IPS-18a (cell line): Measurements from ENCODE around the gene CLASP2.

Experiments
- H3K27ac ChIP-seq: one replicate; pipeline ENCODE4 v1.5.1; 2013; ENCODE audit warnings: low read length
- H3K27me3 ChIP-seq: one replicate; pipeline ENCODE4 v1.6.1; 2013; ENCODE audit warnings: mild to moderate bottlenecking, low read length; ENCODE audit not compliant: control insufficient read depth, insufficient read depth
- H3K36me3 ChIP-seq: one replicate; pipeline ENCODE4 v1.6.1; 2013; ENCODE audit warnings: low read depth, low read length; ENCODE audit not compliant: control insufficient read depth
- H3K4me1 ChIP-seq: one replicate; pipeline ENCODE4 v1.6.1; 2013; ENCODE audit warnings: low read depth, low read length; ENCODE audit not compliant: control insufficient read depth
- H3K4me3 ChIP-seq: one replicate; pipeline ENCODE4 v1.5.1; 2013; ENCODE audit warnings: low read length
- H3K9ac ChIP-seq: one replicate; pipeline ENCODE4 v1.6.1; 2013; ENCODE audit warnings: mild to moderate bottlenecking, low read length, moderate library complexity
- H3K9me3 ChIP-seq: one replicate; pipeline ENCODE4 v1.6.1; 2013; ENCODE audit warnings: low read depth, low read length; ENCODE audit not compliant: control insufficient read depth

CLASP2 gene

DNA sequence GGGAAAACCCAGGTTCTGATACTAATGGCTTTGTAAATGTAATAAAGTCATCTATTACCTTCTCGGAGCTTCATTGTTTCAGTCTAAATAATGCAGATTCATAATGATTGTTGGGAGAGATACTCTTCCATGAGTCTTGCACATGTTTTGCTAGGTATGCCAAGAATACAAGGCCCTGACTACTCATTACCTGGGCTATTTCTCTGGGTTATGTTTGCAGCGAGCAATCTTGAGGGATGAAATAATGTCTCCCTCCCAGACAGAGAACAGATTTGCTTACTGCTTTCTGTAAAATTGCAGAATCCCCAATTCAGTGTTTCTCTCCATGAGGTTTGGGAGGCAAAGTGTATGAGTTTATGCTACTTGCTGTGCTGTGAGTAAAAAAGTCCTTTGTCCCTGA lies 6.2 kb upstream of the CLASP2 start:
- H3K9me3 ChIP-seq = no peaks in the 10 kb centered on the region
- no peak overlapping the region for H3K4me3 ChIP-seq
- no peaks in the 10 kb centered on the region for H3K27me3 ChIP-seq
- no peaks in the 10 kb centered on the region for H3K4me1 ChIP-seq
- H3K9ac ChIP-seq = no peak overlapping the region
- H3K36me3 ChIP-seq = no peaks in the 10 kb centered on the region
- H3K27ac ChIP-seq = no peak overlapping the region

DNA sequence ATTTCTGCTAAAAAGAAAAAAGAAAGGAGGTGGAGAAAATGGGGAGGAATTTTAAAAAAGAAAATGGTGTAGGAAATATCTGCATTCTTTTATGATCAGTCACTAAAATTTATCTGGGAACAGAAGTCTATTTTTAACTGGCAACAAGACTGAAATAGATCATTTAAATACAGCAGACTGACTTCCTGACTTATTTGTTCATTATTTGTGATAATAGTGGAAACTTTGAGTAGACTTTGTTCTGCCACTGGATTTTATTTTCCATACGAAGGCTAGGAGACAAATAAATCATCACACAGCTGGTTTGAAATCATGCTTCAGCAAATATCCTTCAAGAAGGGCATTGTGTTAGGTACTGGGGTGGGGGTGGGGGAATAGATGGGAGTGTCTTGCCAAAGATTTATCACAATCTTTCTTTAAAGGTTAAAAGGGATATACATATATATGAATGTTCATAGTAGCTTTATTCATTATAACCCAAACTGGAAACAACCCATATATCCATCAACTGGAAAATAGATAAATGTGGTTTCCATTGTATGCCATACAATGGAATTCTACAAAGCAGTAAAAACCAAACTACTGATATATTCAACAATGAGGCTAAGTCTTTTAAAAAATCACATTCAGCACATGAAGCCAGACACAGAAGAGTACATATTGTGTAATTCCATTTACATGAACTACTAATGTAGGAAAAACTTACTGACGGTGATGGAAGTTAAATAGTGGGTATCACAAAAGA lies 4.7 kb upstream of the CLASP2 start:
- peaks cover 4% of the 10 kb centered on the region for H3K4me1 ChIP-seq
- no peak overlapping the region for H3K9ac ChIP-seq
- no peaks in the 10 kb centered on the region for H3K27me3 ChIP-seq
- H3K4me3 ChIP-seq = no peak overlapping the region
- H3K9me3 ChIP-seq = no peaks in the 10 kb centered on the region
- H3K36me3 ChIP-seq = no peaks in the 10 kb centered on the region
- no peak overlapping the region for H3K27ac ChIP-seq

DNA sequence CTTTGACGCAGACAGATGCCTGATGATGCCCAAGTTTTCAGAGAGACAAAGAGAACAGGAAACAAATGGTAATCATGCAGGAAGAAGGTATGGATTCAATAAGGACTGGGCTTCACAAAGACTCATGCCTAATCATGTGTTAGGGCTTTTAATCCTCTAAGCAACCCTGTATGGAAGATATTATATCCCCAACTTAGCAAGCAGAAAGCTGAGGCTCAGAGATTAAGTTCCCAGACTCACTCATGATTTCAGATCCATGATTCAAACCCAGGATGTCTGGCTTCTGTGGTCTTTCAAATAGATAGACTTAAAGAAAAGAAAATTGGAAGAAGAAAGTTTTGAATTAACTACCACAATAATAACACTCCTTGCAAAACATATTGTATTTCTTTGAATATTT lies 4.1 kb upstream of the CLASP2 start:
- H3K36me3 ChIP-seq = no peaks in the 10 kb centered on the region
- H3K4me1 ChIP-seq = peaks cover 4% of the 10 kb centered on the region
- no peak overlapping the region for H3K4me3 ChIP-seq
- H3K27me3 ChIP-seq = no peaks in the 10 kb centered on the region
- H3K27ac ChIP-seq = no peak overlapping the region
- H3K9me3 ChIP-seq = no peaks in the 10 kb centered on the region
- no peak overlapping the region for H3K9ac ChIP-seq

DNA sequence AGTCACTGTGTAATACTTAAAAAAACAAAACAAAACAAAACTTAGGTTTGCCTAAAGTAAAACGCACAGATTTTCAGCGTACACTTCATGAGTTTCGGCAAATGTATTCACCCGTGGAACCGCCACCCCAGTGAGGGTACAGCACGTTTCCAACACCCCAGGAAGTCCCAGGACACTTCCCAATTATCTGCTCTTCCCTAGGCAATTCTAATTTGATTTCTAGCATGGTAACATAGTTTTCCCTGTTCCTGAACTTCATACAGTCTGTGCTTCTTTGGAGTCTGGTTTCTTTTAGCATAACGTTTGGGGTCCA lies 497 bp upstream of the CLASP2 start:
- H3K27ac ChIP-seq = no peak overlapping the region
- peak overlapping the region; percentile 64 for H3K4me3 ChIP-seq
- no peaks in the 10 kb centered on the region for H3K9me3 ChIP-seq
- no peaks in the 10 kb centered on the region for H3K27me3 ChIP-seq
- peaks cover 7% of the 10 kb centered on the region for H3K4me1 ChIP-seq
- H3K36me3 ChIP-seq = no peaks in the 10 kb centered on the region
- H3K9ac ChIP-seq = peak overlapping the region; percentile 66

DNA sequence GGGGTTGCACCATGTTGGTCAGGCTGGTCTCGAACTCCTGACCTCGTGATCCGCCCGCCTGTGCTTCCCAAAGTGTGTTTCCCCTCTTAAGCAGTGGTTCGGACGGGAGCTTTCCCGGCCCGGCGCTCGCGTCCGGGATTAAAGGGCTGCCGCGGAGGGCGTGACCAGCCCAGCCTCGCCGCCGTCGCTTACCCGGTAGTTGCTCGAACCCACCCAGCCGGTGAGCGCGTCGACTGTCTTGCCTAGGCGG lies 513 bp downstream of the CLASP2 start:
- no peak overlapping the region for H3K27ac ChIP-seq
- H3K4me3 ChIP-seq = peak overlapping the region; percentile 64
- no peaks in the 10 kb centered on the region for H3K36me3 ChIP-seq
- H3K4me1 ChIP-seq = peaks cover 7% of the 10 kb centered on the region
- H3K9ac ChIP-seq = peak overlapping the region; percentile 66
- H3K27me3 ChIP-seq = no peaks in the 10 kb centered on the region
- no peaks in the 10 kb centered on the region for H3K9me3 ChIP-seq

DNA sequence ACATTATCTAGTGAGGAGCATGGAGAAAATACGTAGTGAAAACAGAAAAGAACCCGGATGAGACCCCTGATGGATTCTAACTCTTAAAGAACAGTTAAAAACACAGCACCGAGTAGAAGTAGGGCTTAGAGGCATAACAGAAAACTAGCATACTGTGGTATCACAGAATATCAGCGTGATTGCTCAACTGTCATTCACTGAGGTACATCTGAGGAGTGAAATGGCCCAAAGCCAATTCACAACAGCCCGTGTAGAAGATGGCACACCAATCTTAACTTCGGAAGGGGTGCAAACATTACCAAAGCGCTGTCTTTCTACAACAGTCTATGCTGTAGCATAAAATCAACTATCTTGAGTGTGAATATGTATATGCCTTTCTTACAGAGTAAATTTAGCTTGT lies 1.8 kb downstream of the CLASP2 start:
- H3K9me3 ChIP-seq = no peaks in the 10 kb centered on the region
- no peaks in the 10 kb centered on the region for H3K36me3 ChIP-seq
- peaks cover 7% of the 10 kb centered on the region for H3K4me1 ChIP-seq
- H3K27ac ChIP-seq = no peak overlapping the region
- H3K27me3 ChIP-seq = no peaks in the 10 kb centered on the region
- H3K9ac ChIP-seq = no peak overlapping the region
- H3K4me3 ChIP-seq = peak overlapping the region; percentile 64

DNA sequence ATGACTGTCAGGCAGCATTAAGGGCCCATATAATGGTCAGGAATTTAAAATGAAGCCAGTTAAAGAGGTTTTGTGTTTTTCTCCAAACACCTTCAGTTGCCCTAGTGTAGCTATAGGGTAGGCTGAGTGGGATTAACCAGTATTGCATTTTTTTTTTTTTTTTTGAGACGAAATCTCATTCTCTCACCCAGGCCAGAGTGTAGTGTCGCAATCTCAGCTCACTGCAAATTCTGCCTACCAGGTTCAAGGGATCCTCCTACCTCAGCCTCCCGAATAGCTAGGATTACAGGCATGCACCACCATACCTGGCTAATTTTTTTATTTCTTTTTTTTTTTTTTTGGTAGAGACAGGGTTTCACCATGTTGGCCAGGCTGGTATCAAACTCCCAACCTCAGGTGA lies 7.0 kb downstream of the CLASP2 start:
- Histone ChIP-seq H3K36me3 (no peaks in the 10 kb centered on the region), H3K27me3 (no peaks in the 10 kb centered on the region), H3K9ac (no peak overlapping the region), H3K9me3 (no peaks in the 10 kb centered on the region), H3K4me1 (peaks cover 3% of the 10 kb centered on the region), H3K4me3 (no peak overlapping the region), H3K27ac (no peak overlapping the region)

DNA sequence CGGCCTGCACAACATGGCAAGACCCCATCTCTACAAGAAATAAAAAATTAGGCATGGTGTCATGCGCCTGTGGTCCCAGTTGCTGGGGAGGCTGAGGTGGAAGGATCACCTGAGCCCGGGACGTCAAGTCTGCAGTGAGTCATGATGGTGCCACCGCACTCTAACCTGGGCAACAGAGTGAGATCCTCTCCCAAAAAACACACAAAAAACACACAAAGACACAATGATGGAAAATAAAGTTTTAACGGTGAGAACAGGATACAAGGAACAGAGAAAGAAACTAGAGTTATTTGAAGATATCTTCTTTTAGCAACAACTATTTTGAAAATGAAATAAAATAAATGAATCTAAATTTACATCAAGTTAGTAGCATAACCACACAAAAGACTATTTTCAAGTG lies 12.0 kb downstream of the CLASP2 start:
- Histone ChIP-seq H3K4me3 (no peak overlapping the region), H3K9ac (no peak overlapping the region), H3K27ac (no peak overlapping the region), H3K36me3 (no peaks in the 10 kb centered on the region), H3K4me1 (no peaks in the 10 kb centered on the region), H3K27me3 (no peaks in the 10 kb centered on the region), H3K9me3 (no peaks in the 10 kb centered on the region)

DNA sequence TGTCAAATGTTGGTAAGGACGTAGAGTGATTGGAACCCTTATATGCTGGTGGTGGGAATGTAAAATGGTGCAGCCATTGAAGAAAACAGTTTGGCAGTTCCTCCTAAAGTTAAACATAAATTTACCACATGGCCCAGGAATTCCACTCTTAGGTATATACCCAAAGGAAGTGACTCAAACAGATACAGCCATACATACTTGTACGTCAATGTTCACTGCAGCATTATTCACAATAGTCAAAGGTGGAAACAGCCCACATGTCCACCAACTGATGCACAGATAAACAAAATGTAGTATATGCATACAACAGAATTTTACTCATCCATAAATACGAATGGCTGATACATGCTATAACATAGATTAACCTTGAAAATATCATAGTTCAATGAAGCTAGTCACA lies 13.2 kb downstream of the CLASP2 start:
- H3K27me3 ChIP-seq = no peaks in the 10 kb centered on the region
- H3K4me3 ChIP-seq = no peak overlapping the region
- no peak overlapping the region for H3K27ac ChIP-seq
- no peaks in the 10 kb centered on the region for H3K36me3 ChIP-seq
- no peaks in the 10 kb centered on the region for H3K4me1 ChIP-seq
- no peak overlapping the region for H3K9ac ChIP-seq
- H3K9me3 ChIP-seq = no peaks in the 10 kb centered on the region

DNA sequence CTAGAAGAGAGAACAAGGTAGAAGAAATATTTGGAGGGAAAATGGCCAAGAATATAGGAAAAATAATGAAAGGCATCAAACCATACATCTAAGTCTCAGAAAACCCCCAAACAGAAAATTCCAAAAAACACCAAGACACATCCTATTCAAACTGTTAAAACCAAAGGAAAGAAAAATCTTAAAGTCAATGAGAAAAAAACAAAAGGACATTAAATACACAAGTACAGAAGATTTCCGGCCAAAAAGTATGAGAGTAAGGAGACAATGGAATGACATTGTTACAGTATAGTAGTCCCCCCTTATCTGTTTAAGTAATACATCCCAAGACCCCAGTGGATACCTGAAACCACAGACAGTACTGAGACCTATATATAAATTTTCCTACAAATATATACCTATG lies 18.8 kb downstream of the CLASP2 start:
- H3K9me3 ChIP-seq = peaks cover 3% of the 10 kb centered on the region
- no peak overlapping the region for H3K9ac ChIP-seq
- H3K4me3 ChIP-seq = no peak overlapping the region
- peaks cover 5% of the 10 kb centered on the region for H3K36me3 ChIP-seq
- H3K4me1 ChIP-seq = no peaks in the 10 kb centered on the region
- no peak overlapping the region for H3K27ac ChIP-seq
- no peaks in the 10 kb centered on the region for H3K27me3 ChIP-seq

DNA sequence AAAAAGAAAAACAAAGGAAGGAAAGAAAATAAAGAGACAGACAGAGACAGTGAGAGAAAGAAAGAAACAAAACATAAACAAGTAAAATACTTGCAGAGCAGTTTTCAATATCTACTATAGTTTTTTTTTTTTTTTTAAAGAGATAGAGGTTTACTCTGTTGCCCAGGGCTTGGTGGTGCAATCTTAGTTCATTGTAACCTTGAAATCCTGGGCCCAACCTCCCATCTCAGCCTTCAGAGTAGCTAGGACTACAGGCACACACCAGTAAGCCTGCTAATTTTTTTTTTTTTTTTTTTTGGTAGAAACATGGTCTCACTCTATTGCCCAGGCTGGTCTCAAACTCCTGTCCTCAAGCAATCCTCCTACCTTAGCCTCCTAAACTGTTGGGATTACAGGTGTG lies 23.1 kb downstream of the CLASP2 start:
- peaks cover 3% of the 10 kb centered on the region for H3K9me3 ChIP-seq
- no peak overlapping the region for H3K4me3 ChIP-seq
- H3K9ac ChIP-seq = no peak overlapping the region
- peaks cover 10% of the 10 kb centered on the region for H3K36me3 ChIP-seq
- H3K4me1 ChIP-seq = no peaks in the 10 kb centered on the region
- H3K27me3 ChIP-seq = no peaks in the 10 kb centered on the region
- no peak overlapping the region for H3K27ac ChIP-seq

DNA sequence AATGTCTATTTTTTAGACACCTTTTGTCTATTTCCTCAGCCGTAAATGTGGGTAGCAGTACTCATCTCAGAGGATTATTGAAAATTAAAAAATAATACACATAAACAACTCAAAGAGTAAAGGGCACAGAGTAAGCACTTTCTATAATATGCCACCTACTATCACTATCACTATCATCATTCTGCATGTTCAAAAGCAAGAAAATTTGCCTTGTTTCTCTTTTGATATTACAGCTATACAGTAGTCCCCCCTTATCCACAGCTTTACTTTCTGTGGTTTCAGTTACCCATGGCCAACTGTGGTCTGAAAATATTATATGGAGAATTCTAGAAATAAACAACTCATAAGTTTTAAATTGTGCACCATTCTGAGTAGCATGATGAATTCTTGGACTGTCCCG lies 27.7 kb downstream of the CLASP2 start:
- no peak overlapping the region for H3K4me3 ChIP-seq
- no peaks in the 10 kb centered on the region for H3K27me3 ChIP-seq
- H3K27ac ChIP-seq = no peak overlapping the region
- H3K36me3 ChIP-seq = peaks cover 18% of the 10 kb centered on the region
- H3K9me3 ChIP-seq = no peaks in the 10 kb centered on the region
- no peak overlapping the region for H3K9ac ChIP-seq
- no peaks in the 10 kb centered on the region for H3K4me1 ChIP-seq
